Astrocyte of the cerebellum (primary cell): ENCODE data around the gene LOXL3.

Experiments
- DNase-seq: peaks from one replicate; pipeline ENCODE4 v3.0.0-alpha.2; 2011; ENCODE audit warnings: low read depth
- H3K4me3 ChIP-seq: 2 replicates; pipeline ENCODE4 v1.5.1; 2011; ENCODE audit warnings: mild to moderate bottlenecking, low read depth, low read length, moderate library complexity
- in situ Hi-C: cut with HindIII; loops from 2 replicates; pipeline ENCODE4 v1.10.0; 2017; ENCODE audit warnings: low sequenced_read_pairs
- TF ChIP-seq, protein P1 (sequence below): IDR thresholded peaks from 2 replicates; pipeline ENCODE4 v1.5.1; 2012; ENCODE audit warnings: low read length, low read depth, moderate library complexity, mild to moderate bottlenecking; ENCODE audit errors: missing control alignments

Gene LOXL3

DNA sequence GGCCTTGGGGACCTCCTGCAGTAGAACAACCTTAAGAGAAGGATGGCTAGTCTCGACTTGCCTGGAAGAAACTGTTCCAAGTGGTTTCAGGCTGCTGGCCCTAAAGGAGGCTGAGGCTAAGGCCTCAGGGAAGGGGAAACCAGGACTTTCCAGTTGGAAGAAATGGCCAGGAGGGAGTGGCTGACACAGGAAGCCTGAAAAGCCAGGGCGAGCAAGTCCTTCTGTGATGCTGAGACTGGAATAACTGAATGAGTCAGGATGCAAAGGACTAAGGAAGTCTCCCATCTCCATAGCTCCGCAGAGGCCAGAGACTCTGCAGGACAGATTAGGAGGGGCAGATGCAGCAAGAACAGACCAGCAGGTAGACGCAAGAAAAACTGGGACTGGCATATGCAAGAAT is 16.6 kb downstream of the LOXL3 start:
- no peak for DNase-seq
- TF ChIP-seq, protein P1, sequence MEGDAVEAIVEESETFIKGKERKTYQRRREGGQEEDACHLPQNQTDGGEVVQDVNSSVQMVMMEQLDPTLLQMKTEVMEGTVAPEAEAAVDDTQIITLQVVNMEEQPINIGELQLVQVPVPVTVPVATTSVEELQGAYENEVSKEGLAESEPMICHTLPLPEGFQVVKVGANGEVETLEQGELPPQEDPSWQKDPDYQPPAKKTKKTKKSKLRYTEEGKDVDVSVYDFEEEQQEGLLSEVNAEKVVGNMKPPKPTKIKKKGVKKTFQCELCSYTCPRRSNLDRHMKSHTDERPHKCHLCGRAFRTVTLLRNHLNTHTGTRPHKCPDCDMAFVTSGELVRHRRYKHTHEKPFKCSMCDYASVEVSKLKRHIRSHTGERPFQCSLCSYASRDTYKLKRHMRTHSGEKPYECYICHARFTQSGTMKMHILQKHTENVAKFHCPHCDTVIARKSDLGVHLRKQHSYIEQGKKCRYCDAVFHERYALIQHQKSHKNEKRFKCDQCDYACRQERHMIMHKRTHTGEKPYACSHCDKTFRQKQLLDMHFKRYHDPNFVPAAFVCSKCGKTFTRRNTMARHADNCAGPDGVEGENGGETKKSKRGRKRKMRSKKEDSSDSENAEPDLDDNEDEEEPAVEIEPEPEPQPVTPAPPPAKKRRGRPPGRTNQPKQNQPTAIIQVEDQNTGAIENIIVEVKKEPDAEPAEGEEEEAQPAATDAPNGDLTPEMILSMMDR: no peak
- no peak overlapping the region for H3K4me3 ChIP-seq
- in situ Hi-C loops: no loop called here

DNA sequence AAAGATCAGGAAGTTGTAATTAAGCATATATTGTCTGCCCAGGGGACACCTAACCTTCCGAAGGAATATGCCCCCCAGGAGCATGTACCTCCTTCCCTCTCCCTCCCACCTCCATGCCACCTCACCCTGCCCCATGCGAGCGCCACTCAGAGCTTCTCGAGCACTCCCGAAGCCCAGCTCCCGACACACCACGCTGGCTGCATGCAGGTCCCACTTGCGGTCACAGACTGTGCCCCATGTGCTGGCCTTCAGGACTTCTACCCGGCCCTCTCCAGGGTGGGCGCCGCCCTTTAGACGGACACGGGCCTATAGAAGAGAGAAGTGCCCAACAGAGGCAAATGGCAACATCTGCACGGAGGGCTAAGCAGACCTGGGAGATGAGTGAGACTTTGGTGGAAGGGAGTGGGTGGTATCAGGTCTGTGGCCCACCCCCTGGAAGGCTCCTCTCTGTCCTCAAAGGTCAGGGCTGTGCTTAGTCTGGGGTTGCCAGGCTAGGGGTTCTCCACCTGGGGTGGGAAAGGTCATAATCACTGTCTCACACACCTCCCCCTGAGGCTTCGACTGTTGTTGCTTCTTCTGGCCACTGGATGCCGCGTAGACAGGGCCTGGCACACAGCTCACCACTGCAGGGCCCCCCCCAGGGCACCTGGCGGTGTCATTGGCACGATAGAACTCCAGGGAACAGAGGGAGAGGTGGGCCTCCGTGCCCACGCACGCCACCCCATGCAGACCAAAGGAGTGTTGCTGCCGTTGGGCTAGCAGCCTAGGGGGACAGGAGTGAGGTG is 17.4 kb downstream of the LOXL3 start:
- TF ChIP-seq, protein P1: no peak
- in situ Hi-C loops: no loop called here
- no peak overlapping the region for H3K4me3 ChIP-seq
- DNase-seq: no peak

DNA sequence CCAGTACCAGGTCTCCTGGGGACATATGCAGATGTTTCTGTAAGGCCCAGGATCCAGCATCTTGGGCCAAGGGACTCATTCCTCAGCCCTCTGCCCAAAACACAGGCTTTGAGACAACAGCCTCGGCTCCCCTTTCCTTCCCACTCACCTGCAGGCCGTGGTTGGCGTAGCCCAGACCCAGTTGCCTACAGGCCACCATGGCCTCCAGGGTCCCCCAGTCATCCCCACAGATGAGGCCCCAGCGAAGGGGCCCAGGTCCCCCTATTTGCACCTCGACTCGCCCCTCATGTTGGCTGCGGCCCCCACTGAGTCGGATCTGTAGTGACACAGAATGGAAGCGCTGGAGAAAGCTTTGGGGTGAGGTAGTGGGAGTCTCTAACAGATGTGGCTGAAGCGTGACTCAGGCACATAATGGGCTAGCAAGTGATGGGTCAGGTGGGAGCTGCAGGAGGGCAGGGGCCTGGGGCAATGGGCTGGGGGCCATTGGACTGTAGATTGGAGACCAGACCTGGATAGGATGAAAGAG is 18.2 kb downstream of the LOXL3 start:
- TF ChIP-seq, protein P1: no peak
- H3K4me3 ChIP-seq: no peak overlapping the region
- no peak for DNase-seq
- in situ Hi-C loops: no loop called here

DNA sequence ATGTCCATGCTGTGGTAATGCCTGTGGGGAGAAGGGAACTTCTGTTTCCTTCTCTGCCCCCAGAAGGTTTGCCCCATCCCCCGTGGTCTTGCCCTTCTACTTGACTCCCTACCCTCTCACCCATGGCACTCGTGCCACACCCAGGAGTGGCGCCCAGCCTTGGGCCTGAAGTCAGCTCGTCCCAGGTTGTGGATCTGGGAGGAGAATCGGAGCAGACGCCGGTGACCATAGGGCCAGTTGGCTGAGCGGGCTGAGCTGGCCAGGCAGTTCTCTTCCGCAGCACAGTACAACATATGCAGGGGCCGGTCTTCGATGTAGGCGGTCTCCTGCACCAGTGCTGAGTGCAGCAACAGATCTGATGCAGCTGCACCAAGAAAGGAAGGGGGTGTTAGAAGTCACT is 19.3 kb downstream of the LOXL3 start:
- no peak overlapping the region for H3K4me3 ChIP-seq
- TF ChIP-seq, protein P1: no peak
- in situ Hi-C loops: no loop called here

DNA sequence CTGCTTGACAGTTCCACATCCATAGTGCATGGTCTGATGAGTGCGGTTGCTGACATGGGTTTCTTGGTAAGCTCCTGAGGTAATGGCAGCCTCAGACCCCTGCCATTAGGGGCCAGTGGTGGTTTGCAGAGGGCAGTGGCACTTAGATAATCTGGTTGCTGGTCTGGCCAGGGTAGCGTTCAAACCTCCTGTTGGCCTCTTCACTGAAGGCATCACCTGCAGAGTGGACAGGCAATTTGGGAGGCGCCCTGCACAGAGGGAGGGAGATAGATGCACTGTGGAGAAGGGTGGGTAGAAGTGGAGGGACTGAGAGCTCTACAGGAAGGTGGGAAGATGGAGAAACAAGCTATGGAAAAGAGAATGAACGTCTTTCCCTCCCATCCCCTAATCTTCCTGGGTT is 20.3 kb downstream of the LOXL3 start:
- H3K4me3 ChIP-seq: no peak overlapping the region
- in situ Hi-C loops: no loop called here
- TF ChIP-seq, protein P1: no peak
- DNase-seq: no peak

More for the DNA sequence above, 19.3 kb downstream of the LOXL3 start:
- no peak for DNase-seq

DNA sequence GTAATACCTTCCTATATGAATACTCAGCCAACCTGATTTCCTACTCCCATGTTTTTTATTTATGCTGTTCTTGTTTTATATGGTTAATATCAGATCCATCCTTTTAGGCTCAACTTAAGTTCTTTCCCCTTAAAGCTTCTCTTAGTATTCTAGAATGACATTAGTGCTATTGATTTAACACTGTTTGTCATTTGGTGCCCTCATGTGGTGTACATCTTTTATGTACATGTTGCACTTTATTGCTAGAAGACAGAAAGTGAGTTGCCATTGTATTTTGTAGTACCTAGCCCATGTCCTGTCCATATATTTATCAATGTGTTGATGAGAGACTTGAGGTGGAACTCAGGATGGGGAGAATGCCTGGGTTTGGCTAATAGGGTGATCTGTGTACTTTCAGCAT is 21.5 kb downstream of the LOXL3 start:
- no peak for DNase-seq
- no peak overlapping the region for H3K4me3 ChIP-seq
- in situ Hi-C loops: no loop called here
- TF ChIP-seq, protein P1: no peak
